Non-pigmented ciliary epithelial cell (primary cell): ENCODE data around the gene CFAP161.
"Not testable (repeated sequence)": the region's sequence is repeated elsewhere in the genome, so short reads cannot be mapped to it uniquely, and the experiment has no call there.

Source experiments
- DNase-seq: peaks from one replicate; pipeline ENCODE4 v3.0.0-alpha.2; 2010; ENCODE audit warnings: low read depth

The CFAP161 gene

GRCh38 chr15:81107889-81108288 is 26.2 kb upstream of the CFAP161 start:
- no peak for DNase-seq

- DNase-seq, result no peak
Measured at GRCh38 chr15:81108427-81108826, 25.6 kb upstream of the CFAP161 start.

GRCh38 chr15:81111018-81111417 is 23.1 kb upstream of the CFAP161 start:
- DNase-seq, result no peak

GRCh38 chr15:81111510-81112470 is 22.3 kb upstream of the CFAP161 start:
- DNase-seq, result no peak

GRCh38 chr15:81113204-81113657 is 20.8 kb upstream of the CFAP161 start:
- DNase-seq, result no peak

GRCh38 chr15:81113861-81114291 is 20.2 kb upstream of the CFAP161 start:
- peak; percentile 37 for DNase-seq

- no peak for DNase-seq
Measured at GRCh38 chr15:81115054-81115939, 18.8 kb upstream of the CFAP161 start.

- DNase-seq, result peak; percentile 6
Measured at GRCh38 chr15:81117136-81117535, 16.9 kb upstream of the CFAP161 start.

GRCh38 chr15:81117581-81117980 is 16.5 kb upstream of the CFAP161 start:
- DNase-seq, result no peak

- DNase-seq, result no peak
Measured at GRCh38 chr15:81118361-81118760, 15.7 kb upstream of the CFAP161 start.

- DNase-seq, result no peak
Measured at GRCh38 chr15:81120069-81120468, 14.0 kb upstream of the CFAP161 start.

- no peak for DNase-seq
Measured at GRCh38 chr15:81126892-81127291, 7.2 kb upstream of the CFAP161 start.

- DNase-seq, result not testable (repeated sequence)
Measured at GRCh38 chr15:81141478-81141877, 7.4 kb downstream of the CFAP161 start.

GRCh38 chr15:81146006-81146405 is 11.9 kb downstream of the CFAP161 start:
- no peak for DNase-seq

GRCh38 chr15:81146466-81146865 is 12.4 kb downstream of the CFAP161 start:
- no peak for DNase-seq

GRCh38 chr15:81151389-81151788 is 17.3 kb downstream of the CFAP161 start:
- no peak for DNase-seq

- no peak for DNase-seq
Measured at GRCh38 chr15:81152339-81152738, 18.3 kb downstream of the CFAP161 start.

GRCh38 chr15:81152799-81153198 is 18.7 kb downstream of the CFAP161 start:
- DNase-seq, result no peak

GRCh38 chr15:81155375-81156218 is 21.5 kb downstream of the CFAP161 start:
- DNase-seq, result peak; percentile 35

GRCh38 chr15:81156324-81156723 is 22.3 kb downstream of the CFAP161 start:
- DNase-seq, result no peak

GRCh38 chr15:81157195-81157938 is 23.3 kb downstream of the CFAP161 start:
- DNase-seq, result no peak
